CD4-positive, alpha-beta T cell (primary cell): ENCODE results near the gene NEXN. TPM values are rescaled to one million over a fixed set of nuclear protein-coding genes. Genes with fewer than 3 reads are reported as not detected.

Source experiments
- ATAC-seq: fragments of 200-7000 bp; cut with Tn5 transposase; one replicate; pipeline ENCODE4 v1.10.0; 2022; ENCODE audit warnings: mild to moderate bottlenecking; ENCODE audit not compliant: poor library complexity
- CTCF ChIA-PET: fragments of 350-600 bp; sonication (Branson Sonifier 250); formaldehyde crosslinking; loops from one replicate; lab custom pipeline; 2021; ENCODE audit warnings: antibody characterized with exemption, inconsistent platforms; lab: Charles Lee
- POLR2A ChIA-PET: fragments of 350-600 bp; sonication (Branson Sonifier 250); formaldehyde crosslinking; loops from one replicate; lab custom pipeline; 2021; ENCODE audit warnings: antibody characterized with exemption, inconsistent platforms; lab: Charles Lee
- DNase-seq, 14 experiments: peaks; one replicate each; pipeline ENCODE4 v3.0.0-alpha.2; 2013 to 2020; ENCODE audit warnings: mixed read lengths in 2 of 14
- H3K27ac ChIP-seq, 2 donors: one replicate each; pipeline versions ENCODE4 v1.5.1 to v1.7.0; 2013; ENCODE audit warnings: low read length in 2 of 2, low read depth in 1 of 2, mild to moderate bottlenecking in 1 of 2
- H3K27me3 ChIP-seq, 2 experiments: 1 replicate in 1 of 2; 2 replicates in 1 of 2; pipeline versions ENCODE4 v1.6.1 to v1.7.0; 2013; ENCODE audit warnings: low read length in 2 of 2, control low read depth in 1 of 2, mild to moderate bottlenecking in 1 of 2, moderate library complexity in 1 of 2; ENCODE audit not compliant: insufficient read depth in 2 of 2, control insufficient read depth in 1 of 2
- H3K36me3 ChIP-seq: one replicate; pipeline ENCODE4 v1.6.1; 2013; ENCODE audit warnings: low read length, control low read depth; ENCODE audit not compliant: insufficient read depth
- H3K4me1 ChIP-seq: one replicate; pipeline ENCODE4 v1.6.1; 2013; ENCODE audit warnings: low read length, control low read depth; ENCODE audit not compliant: insufficient read depth
- H3K4me3 ChIP-seq: one replicate; pipeline ENCODE4 v1.5.1; 2013; ENCODE audit warnings: mild to moderate bottlenecking, low read length, moderate library complexity
- H3K9me3 ChIP-seq, 2 experiments: 1 replicate in 1 of 2; 2 replicates in 1 of 2; pipeline versions ENCODE4 v1.6.1 to v1.7.0; 2013; ENCODE audit warnings: low read length in 2 of 2, mild to moderate bottlenecking in 2 of 2, control low read depth in 1 of 2, moderate library complexity in 1 of 2; ENCODE audit not compliant: control insufficient read depth in 1 of 2, insufficient read depth in 1 of 2
- H3K27ac Mint-ChIP-seq: one replicate; pipeline ENCODE4 v1.8.0; 2020; ENCODE audit warnings: mixed read lengths
- H3K27me3 Mint-ChIP-seq: one replicate; pipeline ENCODE4 v1.8.0; 2021; ENCODE audit warnings: mixed read lengths
- H3K36me3 Mint-ChIP-seq: one replicate; pipeline ENCODE4 v1.8.0; 2021; ENCODE audit warnings: low read depth, mixed read lengths
- H3K4me1 Mint-ChIP-seq: one replicate; pipeline ENCODE4 v1.8.0; 2021; ENCODE audit warnings: low read depth, mixed read lengths
- H3K4me3 Mint-ChIP-seq: one replicate; pipeline ENCODE4 v1.8.0; 2020; ENCODE audit warnings: mild to moderate bottlenecking, mixed read lengths
- H3K9me3 Mint-ChIP-seq: one replicate; pipeline ENCODE4 v1.8.0; 2020; ENCODE audit warnings: mixed read lengths
- intact Hi-C, 2 experiments: fragments of 100-400 bp; cut with DNase I in 1 of 2; cut with micrococcal nuclease in 1 of 2; formaldehyde crosslinking; loops; one replicate each; pipeline versions ENCODE4 v1.15.1 to v1.9.0; 2023 to 2025; cut with DNase I, micrococcal nuclease
- total RNA-seq, 174 experiments: library from RNA in 2 of 174; stranded (reverse) in 2 of 174; gene quantifications; one replicate each; pipeline ENCODE4 v1.2.3 and lab custom pipeline; 2021 to 2026
- TF ChIP-seq, protein P1 (sequence below): fragments of 200-600 bp; IDR thresholded peaks from one replicate; pipeline ENCODE4 v1.8.0; 2022; ENCODE audit warnings: antibody characterized with exemption, mild to moderate bottlenecking

Gene NEXN
- total RNA-seq, 2 experiments from 2014 or later: 0.25 TPM; not detected in 1

DNA sequence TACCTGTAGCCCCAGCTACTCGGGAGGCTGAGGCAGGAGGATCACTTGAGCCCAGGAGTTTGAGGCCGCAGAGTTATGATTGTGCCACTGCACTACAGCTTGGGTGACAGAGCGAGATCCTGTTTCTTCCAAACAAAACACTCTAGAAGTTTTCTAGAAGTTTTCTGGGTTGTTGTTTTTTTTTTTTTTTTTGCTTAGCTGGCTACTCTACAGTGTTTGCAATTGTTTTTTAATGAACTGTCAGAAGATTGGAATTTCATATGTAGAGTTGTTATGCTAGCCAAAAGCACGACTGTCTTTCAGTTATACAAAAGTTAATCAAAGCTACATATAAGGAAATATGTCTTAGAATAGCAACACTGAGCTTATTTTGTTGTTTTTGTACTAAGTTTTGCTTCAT, 30.9 kb upstream of the NEXN start:
- peaks cover 86% of the 10 kb centered on the region for H3K36me3 Mint-ChIP-seq
- Histone ChIP-seq H3K9me3 (peaks cover 0 to 4% of the 10 kb centered on the region in 2 experiments), H3K27me3 (no peaks in the 10 kb centered on the region), H3K36me3 (peaks cover 33% of the 10 kb centered on the region), H3K4me3 (no peak overlapping the region), H3K4me1 (no peaks in the 10 kb centered on the region), H3K27ac (no peak overlapping the region)
- TF ChIP-seq, protein P1, sequence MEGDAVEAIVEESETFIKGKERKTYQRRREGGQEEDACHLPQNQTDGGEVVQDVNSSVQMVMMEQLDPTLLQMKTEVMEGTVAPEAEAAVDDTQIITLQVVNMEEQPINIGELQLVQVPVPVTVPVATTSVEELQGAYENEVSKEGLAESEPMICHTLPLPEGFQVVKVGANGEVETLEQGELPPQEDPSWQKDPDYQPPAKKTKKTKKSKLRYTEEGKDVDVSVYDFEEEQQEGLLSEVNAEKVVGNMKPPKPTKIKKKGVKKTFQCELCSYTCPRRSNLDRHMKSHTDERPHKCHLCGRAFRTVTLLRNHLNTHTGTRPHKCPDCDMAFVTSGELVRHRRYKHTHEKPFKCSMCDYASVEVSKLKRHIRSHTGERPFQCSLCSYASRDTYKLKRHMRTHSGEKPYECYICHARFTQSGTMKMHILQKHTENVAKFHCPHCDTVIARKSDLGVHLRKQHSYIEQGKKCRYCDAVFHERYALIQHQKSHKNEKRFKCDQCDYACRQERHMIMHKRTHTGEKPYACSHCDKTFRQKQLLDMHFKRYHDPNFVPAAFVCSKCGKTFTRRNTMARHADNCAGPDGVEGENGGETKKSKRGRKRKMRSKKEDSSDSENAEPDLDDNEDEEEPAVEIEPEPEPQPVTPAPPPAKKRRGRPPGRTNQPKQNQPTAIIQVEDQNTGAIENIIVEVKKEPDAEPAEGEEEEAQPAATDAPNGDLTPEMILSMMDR: no peak
- CTCF ChIA-PET: interaction anchor here (0.6 kb wide), 1 partner anchor 61 kb away, joined by 3 read pairs; no protein-coding TSS in a partner anchor
- DNase-seq: no peak
- no peak for ATAC-seq
- H3K4me1 Mint-ChIP-seq: peaks cover 5% of the 10 kb centered on the region
- intact Hi-C loops: no loop called here
- no peaks in the 10 kb centered on the region for H3K27me3 Mint-ChIP-seq
- H3K4me3 Mint-ChIP-seq: no peak overlapping the region
- H3K27ac Mint-ChIP-seq: no peak overlapping the region
- POLR2A ChIA-PET: no interaction called here
- peaks cover 5% of the 10 kb centered on the region for H3K9me3 Mint-ChIP-seq

DNA sequence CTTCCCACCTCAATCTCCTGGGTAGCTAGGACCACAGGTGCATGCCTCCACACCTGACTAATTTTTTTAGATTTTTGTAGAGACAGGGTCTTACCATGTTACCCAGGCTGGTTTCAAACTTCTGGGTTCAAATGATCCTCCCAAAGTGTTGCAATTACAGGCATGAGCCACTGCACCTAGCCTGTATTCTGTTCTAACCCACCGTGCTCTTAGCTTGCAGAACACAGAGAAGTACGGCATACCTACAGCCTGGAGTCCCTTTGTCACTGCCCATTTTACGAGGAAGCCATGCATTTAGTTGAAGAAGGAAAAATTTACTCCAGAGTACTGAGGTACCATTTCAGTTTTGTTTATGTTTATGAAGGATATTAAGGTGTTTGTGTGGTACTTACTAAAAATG, 29.7 kb upstream of the NEXN start:
- Histone ChIP-seq H3K27me3 (no peaks in the 10 kb centered on the region), H3K27ac (no peak overlapping the region), H3K9me3 (no peaks in the 10 kb centered on the region), H3K36me3 (peaks cover 38% of the 10 kb centered on the region), H3K4me3 (no peak overlapping the region), H3K4me1 (no peaks in the 10 kb centered on the region)
- ATAC-seq (no peak), DNase-seq (no peak)
- Mint-ChIP-seq H3K4me1 (peaks cover 5% of the 10 kb centered on the region), H3K27ac (no peak overlapping the region), H3K4me3 (no peak overlapping the region), H3K9me3 (peaks cover 5% of the 10 kb centered on the region), H3K27me3 (no peaks in the 10 kb centered on the region), H3K36me3 (peaks cover 88% of the 10 kb centered on the region)
- TF ChIP-seq, protein P1: no peak
- ChIA-PET CTCF (no interaction called here), POLR2A (interaction anchor here (0.7 kb wide), 1 partner anchor 204 kb away, joined by 3 read pairs; no protein-coding TSS in a partner anchor)
- intact Hi-C loops: no loop called here

DNA sequence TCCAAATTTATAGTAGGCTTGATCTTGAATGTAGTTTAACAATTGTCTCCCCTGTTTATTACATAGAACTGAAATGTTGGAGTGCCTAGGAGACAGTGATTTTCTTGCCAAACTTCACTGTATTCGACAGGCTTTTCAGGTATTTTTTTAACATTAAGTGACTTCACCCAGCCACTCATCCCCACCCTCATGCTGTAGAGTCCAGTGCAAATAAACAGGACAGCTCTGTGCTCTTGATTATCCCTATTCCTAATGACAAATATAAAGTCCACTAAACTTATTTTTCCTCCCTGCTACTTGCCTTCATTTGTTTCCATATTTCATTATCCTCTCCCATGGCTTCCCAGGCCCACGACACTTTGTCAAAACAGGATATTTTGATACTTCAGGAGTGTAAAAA, 29.2 kb upstream of the NEXN start:
- TF ChIP-seq, protein P1: no peak
- Histone ChIP-seq H3K27ac (no peak overlapping the region), H3K27me3 (no peaks in the 10 kb centered on the region), H3K36me3 (peaks cover 38% of the 10 kb centered on the region), H3K4me3 (no peak overlapping the region), H3K4me1 (no peaks in the 10 kb centered on the region), H3K9me3 (no peaks in the 10 kb centered on the region)
- H3K9me3 Mint-ChIP-seq: peaks cover under 1% of the 10 kb centered on the region
- POLR2A ChIA-PET: no interaction called here
- CTCF ChIA-PET: no interaction called here
- H3K27ac Mint-ChIP-seq: no peak overlapping the region
- H3K36me3 Mint-ChIP-seq: peaks cover 86% of the 10 kb centered on the region
- intact Hi-C loops: no loop called here
- no peak for DNase-seq
- no peaks in the 10 kb centered on the region for H3K27me3 Mint-ChIP-seq
- H3K4me3 Mint-ChIP-seq: no peak overlapping the region
- ATAC-seq: no peak
- peaks cover 5% of the 10 kb centered on the region for H3K4me1 Mint-ChIP-seq
